GM10266 (cell line): ENCODE measurements around the gene RNF128.

Experiments
- DNase-seq: peaks from one replicate; pipeline ENCODE4 v3.0.0; 2012; ENCODE audit errors: extremely low spot score
- TF ChIP-seq, protein P1 (sequence below): IDR thresholded peaks from 2 replicates; pipeline ENCODE4 v1.5.1; 2012; ENCODE audit warnings: mild to moderate bottlenecking, low read depth; ENCODE audit not compliant: control insufficient read depth, insufficient read depth; ENCODE audit errors: missing control alignments

RNF128 gene

DNA sequence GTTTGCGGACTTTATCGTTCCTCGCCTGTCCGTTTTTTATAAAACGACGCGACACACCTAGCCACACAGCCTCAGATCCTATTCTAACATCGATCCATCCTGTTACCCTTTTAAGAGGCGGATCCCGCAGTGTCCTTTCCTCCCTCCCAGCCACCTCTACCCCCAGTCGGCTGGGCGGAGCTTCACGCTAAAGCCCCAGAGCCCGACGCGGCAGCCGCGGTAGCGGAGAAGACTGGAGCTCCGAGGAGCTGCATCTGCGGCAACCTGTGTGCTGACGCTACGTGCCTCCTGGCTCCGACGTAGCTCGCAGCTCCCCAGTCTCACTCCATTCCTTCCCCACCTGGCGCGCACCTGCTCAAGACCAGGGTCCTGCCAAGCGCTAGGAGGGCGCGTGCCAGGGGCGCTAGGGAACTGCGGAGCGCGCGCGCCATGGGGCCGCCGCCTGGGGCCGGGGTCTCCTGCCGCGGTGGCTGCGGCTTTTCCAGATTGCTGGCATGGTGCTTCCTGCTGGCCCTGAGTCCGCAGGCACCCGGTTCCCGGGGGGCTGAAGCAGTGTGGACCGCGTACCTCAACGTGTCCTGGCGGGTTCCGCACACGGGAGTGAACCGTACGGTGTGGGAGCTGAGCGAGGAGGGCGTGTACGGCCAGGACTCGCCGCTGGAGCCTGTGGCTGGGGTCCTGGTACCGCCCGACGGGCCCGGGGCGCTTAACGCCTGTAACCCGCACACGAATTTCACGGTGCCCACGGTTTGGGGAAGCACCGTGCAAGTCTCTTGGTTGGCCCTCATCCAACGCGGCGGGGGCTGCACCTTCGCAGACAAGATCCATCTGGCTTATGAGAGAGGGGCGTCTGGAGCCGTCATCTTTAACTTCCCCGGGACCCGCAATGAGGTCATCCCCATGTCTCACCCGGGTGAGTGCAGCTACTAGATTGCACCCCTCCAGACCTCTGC is at the start of gene RNF128:
Gene RNF128 (plus strand): TSS at position 217 of the 953 bp plus-strand sequence. CDS start 213 bp downstream, at position 430.
- DNase-seq: no peak
- TF ChIP-seq, protein P1, sequence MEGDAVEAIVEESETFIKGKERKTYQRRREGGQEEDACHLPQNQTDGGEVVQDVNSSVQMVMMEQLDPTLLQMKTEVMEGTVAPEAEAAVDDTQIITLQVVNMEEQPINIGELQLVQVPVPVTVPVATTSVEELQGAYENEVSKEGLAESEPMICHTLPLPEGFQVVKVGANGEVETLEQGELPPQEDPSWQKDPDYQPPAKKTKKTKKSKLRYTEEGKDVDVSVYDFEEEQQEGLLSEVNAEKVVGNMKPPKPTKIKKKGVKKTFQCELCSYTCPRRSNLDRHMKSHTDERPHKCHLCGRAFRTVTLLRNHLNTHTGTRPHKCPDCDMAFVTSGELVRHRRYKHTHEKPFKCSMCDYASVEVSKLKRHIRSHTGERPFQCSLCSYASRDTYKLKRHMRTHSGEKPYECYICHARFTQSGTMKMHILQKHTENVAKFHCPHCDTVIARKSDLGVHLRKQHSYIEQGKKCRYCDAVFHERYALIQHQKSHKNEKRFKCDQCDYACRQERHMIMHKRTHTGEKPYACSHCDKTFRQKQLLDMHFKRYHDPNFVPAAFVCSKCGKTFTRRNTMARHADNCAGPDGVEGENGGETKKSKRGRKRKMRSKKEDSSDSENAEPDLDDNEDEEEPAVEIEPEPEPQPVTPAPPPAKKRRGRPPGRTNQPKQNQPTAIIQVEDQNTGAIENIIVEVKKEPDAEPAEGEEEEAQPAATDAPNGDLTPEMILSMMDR: no peak

GRCh38 chrX:106680716-106681115 is 45.8 kb upstream of the RNF128 start:
- TF ChIP-seq, protein P1: no peak
- DNase-seq: no peak

- no peak for DNase-seq
- TF ChIP-seq, protein P1: no peak
Measured at GRCh38 chrX:106684207-106684606, 42.3 kb upstream of the RNF128 start.

DNA sequence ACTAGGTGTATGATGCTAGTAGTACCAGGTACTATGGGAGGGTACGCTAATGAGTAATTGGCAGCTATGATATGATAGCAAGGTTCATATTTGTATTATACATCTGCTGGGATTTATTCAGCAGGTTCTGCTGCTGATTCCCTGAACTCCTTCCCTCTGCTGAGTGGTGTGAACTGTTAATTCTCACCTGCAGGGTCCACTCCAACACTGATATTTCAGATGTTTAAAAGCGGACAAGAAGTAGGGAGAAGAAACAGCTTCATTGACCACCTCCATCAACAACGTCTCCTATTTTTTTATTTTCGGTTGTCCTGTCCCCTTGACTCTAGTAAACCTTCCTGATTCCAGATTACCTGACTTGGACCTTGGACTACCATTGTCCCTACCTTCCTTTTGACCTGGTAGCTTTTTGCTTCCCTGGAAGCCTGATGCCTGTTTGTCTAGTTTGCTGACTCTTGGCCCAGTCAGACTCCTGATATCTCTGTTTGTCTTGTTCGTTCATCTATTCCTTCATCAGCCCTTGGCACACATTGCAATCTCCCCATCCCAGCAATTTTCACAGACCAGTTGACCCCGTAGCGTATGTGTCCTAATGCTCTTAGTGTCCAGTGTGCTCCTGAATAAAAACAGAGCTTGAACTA is 34.0 kb upstream of the RNF128 start:
- no peak for DNase-seq
- TF ChIP-seq, protein P1: no peak

DNA sequence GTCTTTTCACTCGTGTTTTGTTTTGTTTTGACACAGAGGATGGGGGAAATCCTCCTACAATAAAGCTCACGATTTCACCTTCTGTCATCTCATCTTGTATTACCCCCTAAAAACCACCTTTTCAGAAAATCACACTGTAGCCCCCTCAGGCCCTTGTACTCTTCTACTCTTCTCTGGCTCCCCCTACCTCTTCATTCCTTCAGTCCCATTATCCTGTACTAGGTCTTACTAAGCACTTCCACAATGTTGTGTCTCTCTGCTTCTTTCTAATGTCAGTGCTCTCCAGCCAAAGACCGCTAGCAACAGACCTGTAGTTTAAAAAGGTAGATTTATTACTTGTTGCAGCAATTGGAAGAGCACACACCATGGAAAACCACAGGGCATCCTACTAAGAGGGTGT is 30.0 kb upstream of the RNF128 start:
- no peak for DNase-seq
- TF ChIP-seq, protein P1: no peak

GRCh38 chrX:106698693-106699092 is 27.8 kb upstream of the RNF128 start:
- DNase-seq: no peak
- TF ChIP-seq, protein P1: no peak

DNA sequence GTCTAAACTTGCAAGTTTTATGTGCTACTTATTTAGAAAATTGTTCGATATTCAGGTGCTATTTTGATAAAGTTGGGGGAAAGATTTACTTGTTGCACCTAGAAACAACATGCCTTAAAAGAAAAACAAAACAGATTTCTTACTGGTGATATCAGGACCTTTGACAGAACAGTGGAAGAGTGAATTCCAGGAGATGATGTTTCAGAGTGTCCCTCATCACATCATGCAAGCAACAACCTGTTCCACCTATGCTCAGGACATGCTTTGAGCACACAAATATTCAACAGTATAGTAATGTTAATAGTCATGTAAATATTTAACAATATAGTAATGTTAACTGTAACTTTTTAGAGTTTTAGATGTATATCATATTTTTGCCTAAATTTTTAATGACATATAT is 23.9 kb upstream of the RNF128 start:
- TF ChIP-seq, protein P1: no peak
- DNase-seq: no peak
